HepG2 (cell line): ENCODE results near the gene SGIP1. TPM values are rescaled to one million over a fixed set of nuclear protein-coding genes. Genes with fewer than 3 reads are reported as not detected.

Source experiments
- ATAC-seq: fragments of 200-7000 bp; cut with Tn5 transposase; 3 replicates; pipeline ENCODE4 v1.9.1; 2020; ENCODE audit warnings: mild to moderate bottlenecking, moderate library complexity
- BruUV-seq: library from RNA; stranded (reverse); fragments of 400-500 nt; replicated peaks from 2 replicates; lab custom pipeline; 2021; lab: Mats Ljungman, UMichigan
- CTCF ChIA-PET: fragments of 300-600 bp; formaldehyde crosslinking; extraction: SDS; loops from one replicate; lab custom pipeline; 2021; ENCODE audit warnings: low total read pairs, inconsistent platforms, low intra/inter-chr PET ratio; lab: Yijun Ruan, JAX
- POLR2A ChIA-PET: fragments of 350-600 bp; sonication (Branson Sonifier 250); formaldehyde crosslinking; loops from one replicate; lab custom pipeline; 2020; ENCODE audit warnings: antibody characterized with exemption, inconsistent platforms; lab: Yijun Ruan, JAX
- DNase-seq: peaks from one replicate; pipeline ENCODE4 v3.0.0-alpha.2; 2015; ENCODE audit warnings: low spot score
- FAIRE-seq: peaks from 3 replicates; lab custom pipeline; 2011; peaks lifted over from hg19 to GRCh38; lab: Jason Lieb, UNC
- H2AFZ ChIP-seq: one replicate; pipeline ENCODE4 v1.6.1; 2011; ENCODE audit warnings: low read length, inconsistent platforms
- H3K27ac ChIP-seq: fragments of 300-600 bp; 3 replicates; pipeline ENCODE4 v1.8.0; 2011; ENCODE audit warnings: mixed run types, mild to moderate bottlenecking, mixed read lengths, low read length, inconsistent platforms; ENCODE audit not compliant: insufficient read depth; ENCODE audit errors: extremely low read length
- H3K27me3 ChIP-seq, 2 experiments: fragments of 200-600 bp in 1 of 2; 2 replicates in 1 of 2; 3 replicates in 1 of 2; pipeline versions ENCODE4 v1.6.0 to v1.8.0; 2011; ENCODE audit warnings: low read length in 2 of 2, mild to moderate bottlenecking in 2 of 2, moderate library complexity in 2 of 2, inconsistent platforms in 1 of 2; ENCODE audit not compliant: insufficient read depth in 2 of 2, control insufficient read depth in 1 of 2
- H3K36me3 ChIP-seq, 2 experiments: fragments of 200-600 bp in 1 of 2; replicated peaks in 1 of 2; 2 replicates in 1 of 2; 3 replicates in 1 of 2; pipeline versions ENCODE4 v1.5.1 to v1.8.0; 2011; ENCODE audit warnings: low read length in 2 of 2, inconsistent platforms in 1 of 2; ENCODE audit not compliant: insufficient read depth in 2 of 2, control insufficient read depth in 1 of 2
- H3K4me1 ChIP-seq: 2 replicates; pipeline ENCODE4 v1.5.1; 2012; ENCODE audit warnings: low read length, inconsistent platforms; ENCODE audit not compliant: insufficient read depth
- H3K4me2 ChIP-seq: 2 replicates; pipeline ENCODE4 v1.6.0; 2011; ENCODE audit warnings: low read depth, low read length, inconsistent platforms
- H3K4me3 ChIP-seq, 3 experiments: fragments of 200-600 bp in 1 of 3; sonication (generic), shearing (Covaris generic) in 1 of 3; replicated peaks in 1 of 3; 2 replicates each; pipeline ENCODE4 v1.5.1; 2011 to 2016; ENCODE audit warnings: low read length in 3 of 3, inconsistent platforms in 2 of 3, low read depth in 2 of 3, mild to moderate bottlenecking in 2 of 3, control low read depth in 1 of 3, mixed read lengths in 1 of 3; ENCODE audit not compliant: insufficient read depth in 1 of 3
- H3K79me2 ChIP-seq: one replicate; pipeline ENCODE4 v1.6.1; 2011; ENCODE audit warnings: low read length, inconsistent platforms; ENCODE audit not compliant: insufficient read depth
- H3K9ac ChIP-seq: 2 replicates; pipeline ENCODE4 v1.6.0; 2011; ENCODE audit warnings: mild to moderate bottlenecking, low read depth, low read length, inconsistent platforms; ENCODE audit not compliant: insufficient read depth
- H3K9me3 ChIP-seq: 2 replicates; pipeline ENCODE4 v1.5.1; 2012; ENCODE audit warnings: mild to moderate bottlenecking, low read length
- H4K20me1 ChIP-seq: 2 replicates; pipeline ENCODE4 v1.6.0; 2011; ENCODE audit warnings: inconsistent platforms, mild to moderate bottlenecking, low read length, moderate library complexity; ENCODE audit not compliant: insufficient read depth
- ARNT2 ChIP-seq: sonication (generic); formaldehyde crosslinking; IDR thresholded peaks from 2 replicates; pipeline ENCODE4 v1.8.0; 2022; ENCODE audit warnings: mild to moderate bottlenecking, low read depth, missing genetic modification reagents, moderate library complexity
- BCL6 ChIP-seq: IDR thresholded peaks from 2 replicates; pipeline ENCODE4 v1.6.1; 2016; ENCODE audit warnings: missing genetic modification reagents, missing compliant biosample characterization
- BHLHE40 ChIP-seq: IDR thresholded peaks from 2 replicates; pipeline ENCODE4 v1.6.1; 2011; ENCODE audit warnings: low read length, improper control_type of control experiment
- CCAR2 ChIP-seq: fragments of 200-400 bp; formaldehyde crosslinking; optimal IDR thresholded peaks from 2 replicates; pipeline ENCODE3; 2018; ENCODE audit warnings: low read depth, mild to moderate bottlenecking, low read length, moderate library complexity
- HMG20B ChIP-seq: conservative IDR thresholded peaks from 2 replicates; pipeline ENCODE4 v1.6.1; 2016; ENCODE audit warnings: missing genetic modification reagents, missing compliant biosample characterization
- MXD4 ChIP-seq: IDR thresholded peaks from 2 replicates; pipeline ENCODE4 v1.6.1; 2016; ENCODE audit warnings: mild to moderate bottlenecking, missing biosample characterization, missing genetic modification reagents
- TOPORS ChIP-seq: sonication (generic); formaldehyde crosslinking; IDR thresholded peaks from 2 replicates; pipeline ENCODE4 v1.8.0; 2023; ENCODE audit warnings: mild to moderate bottlenecking, missing genetic modification reagents
- YEATS2 ChIP-seq: sonication (generic); formaldehyde crosslinking; IDR thresholded peaks from 2 replicates; pipeline ENCODE4 v1.4.0; 2020; ENCODE audit warnings: missing genetic modification reagents, borderline replicate concordance
- ZFP1 ChIP-seq: IDR thresholded peaks from 2 replicates; pipeline ENCODE4 v1.6.1; 2016
- ZNF136 ChIP-seq: sonication (generic); formaldehyde crosslinking; IDR thresholded peaks from 2 replicates; pipeline ENCODE4 v1.8.1; 2022; ENCODE audit warnings: low read depth, mild to moderate bottlenecking, moderate library complexity, missing genetic modification reagents
- ZNF557 ChIP-seq: sonication (generic); formaldehyde crosslinking; IDR thresholded peaks from 2 replicates; pipeline ENCODE4 v1.4.0; 2020; ENCODE audit warnings: missing genetic modification reagents
- ZNF570 ChIP-seq: sonication (generic); formaldehyde crosslinking; IDR thresholded peaks from 2 replicates; pipeline ENCODE4 v1.4.0; 2020; ENCODE audit warnings: mild to moderate bottlenecking, missing genetic modification reagents, borderline replicate concordance
- ZNF660 ChIP-seq: sonication (generic); formaldehyde crosslinking; IDR thresholded peaks from 2 replicates; pipeline ENCODE4 v1.5.1; 2020; ENCODE audit warnings: mild to moderate bottlenecking, low read depth, missing genetic modification reagents, borderline replicate concordance
- ZNF766 ChIP-seq: sonication (generic); formaldehyde crosslinking; IDR thresholded peaks from 2 replicates; pipeline ENCODE4 v1.5.0; 2020; ENCODE audit warnings: missing genetic modification reagents, borderline replicate concordance
- WGBS: methylation state at CpG from one replicate; pipeline ENCODE4 v1.1.6; 2017; ENCODE audit warnings: low lambda C conversion rate; 5-methylcytosine and 5-hydroxymethylcytosine counted together
- in situ Hi-C: cut with HindIII; loops from 2 replicates; pipeline ENCODE4 v1.10.0; 2017; ENCODE audit warnings: low pct_unique_long_range_greater_than_20kb; ENCODE audit not compliant: extremely low pct_ligation_motif_present
- intact Hi-C: fragments of 100-400 bp; cut with micrococcal nuclease; formaldehyde crosslinking; loops from one replicate; pipeline ENCODE4 v1.10.0; 2022; ENCODE audit not compliant: unreplicated experiment
- polyA plus RNA-seq, 8 experiments: library from polyadenylated mRNA; depleted of rRNA in 3 of 8; stranded (reverse) in 7 of 8; unstranded in 1 of 8; fragments of >200 nt; fragmentation: Illumina TruSeq in 4 of 8; extraction: Trizol in 4 of 8; gene quantifications; 2 replicates each; pipeline versions ENCODE4 v1.2.1 to v1.2.3, GENCODE V29; 2011 to 2016; ENCODE audit warnings: low read depth in 4 of 8, missing spikeins in 1 of 8, mixed read lengths in 1 of 8; ENCODE audit not compliant: insufficient read depth in 1 of 8
- total RNA-seq, 5 experiments: library from RNA; depleted of rRNA; stranded (reverse); fragments of >200 nt; fragmentation: Illumina TruSeq; extraction: Trizol; gene quantifications; 2 replicates each; pipeline ENCODE4 v1.2.3, GENCODE V29; 2016; ENCODE audit warnings: low read depth in 1 of 5
- TF ChIP-seq, protein P1 (sequence below): sonication (generic); formaldehyde crosslinking; IDR thresholded peaks from 2 replicates; pipeline ENCODE4 v1.4.0; 2020; ENCODE audit warnings: missing genetic modification reagents
- TF ChIP-seq, protein P2 (sequence below): sonication (generic); formaldehyde crosslinking; IDR thresholded peaks from 2 replicates; pipeline ENCODE4 v1.4.0; 2020; ENCODE audit warnings: missing genetic modification reagents, low read depth, mild to moderate bottlenecking, borderline replicate concordance
- TF ChIP-seq, protein P3 (sequence below): sonication (generic); formaldehyde crosslinking; IDR thresholded peaks from 2 replicates; pipeline ENCODE4 v1.5.0; 2020; ENCODE audit warnings: missing genetic modification reagents
- TF ChIP-seq, protein P4 (sequence below): sonication (generic); formaldehyde crosslinking; IDR thresholded peaks from 2 replicates; pipeline ENCODE4 v1.5.0; 2020; ENCODE audit warnings: missing genetic modification reagents, mild to moderate bottlenecking, borderline replicate concordance
- TF ChIP-seq, protein P5 (sequence below): sonication (generic); formaldehyde crosslinking; IDR thresholded peaks from 2 replicates; pipeline ENCODE4 v1.8.0; 2022; ENCODE audit warnings: missing genetic modification reagents, low read depth, mild to moderate bottlenecking, borderline replicate concordance

SGIP1 gene
- total and polyA plus RNA-seq, 2 of the 13 experiments (the other 11 are each of a cell fraction or from before 2014, with no cell fraction given) = not detected

DNA sequence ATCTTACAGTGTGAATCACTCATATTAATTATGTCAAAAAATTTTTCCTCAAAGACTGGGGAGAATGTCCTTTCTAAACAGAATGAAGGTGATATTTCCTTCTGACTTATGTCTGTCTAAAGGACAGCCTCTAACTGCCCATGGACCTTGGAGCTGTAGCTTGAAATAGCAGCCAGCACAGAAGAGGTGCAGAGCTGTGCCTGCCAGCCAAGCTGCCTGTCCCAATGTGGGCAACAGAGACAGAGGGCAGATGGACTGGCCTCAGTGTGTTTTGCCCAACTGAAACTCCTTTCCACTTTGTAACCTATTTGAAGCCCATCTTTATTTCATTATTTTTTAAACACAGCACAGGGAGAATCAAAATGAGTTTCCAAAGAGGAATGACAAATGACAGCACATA lies 120.7 kb downstream of the SGIP1 start (continued):
- TF ChIP-seq, protein P1, sequence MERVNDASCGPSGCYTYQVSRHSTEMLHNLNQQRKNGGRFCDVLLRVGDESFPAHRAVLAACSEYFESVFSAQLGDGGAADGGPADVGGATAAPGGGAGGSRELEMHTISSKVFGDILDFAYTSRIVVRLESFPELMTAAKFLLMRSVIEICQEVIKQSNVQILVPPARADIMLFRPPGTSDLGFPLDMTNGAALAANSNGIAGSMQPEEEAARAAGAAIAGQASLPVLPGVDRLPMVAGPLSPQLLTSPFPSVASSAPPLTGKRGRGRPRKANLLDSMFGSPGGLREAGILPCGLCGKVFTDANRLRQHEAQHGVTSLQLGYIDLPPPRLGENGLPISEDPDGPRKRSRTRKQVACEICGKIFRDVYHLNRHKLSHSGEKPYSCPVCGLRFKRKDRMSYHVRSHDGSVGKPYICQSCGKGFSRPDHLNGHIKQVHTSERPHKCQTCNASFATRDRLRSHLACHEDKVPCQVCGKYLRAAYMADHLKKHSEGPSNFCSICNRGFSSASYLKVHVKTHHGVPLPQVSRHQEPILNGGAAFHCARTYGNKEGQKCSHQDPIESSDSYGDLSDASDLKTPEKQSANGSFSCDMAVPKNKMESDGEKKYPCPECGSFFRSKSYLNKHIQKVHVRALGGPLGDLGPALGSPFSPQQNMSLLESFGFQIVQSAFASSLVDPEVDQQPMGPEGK (CRISPR knock-in tag) = no peak
- TF ChIP-seq BHLHE40 = no peak
- no peak for TF ChIP-seq HMG20B (CRISPR knock-in tag)
- TF ChIP-seq BCL6 (CRISPR knock-in tag) = no peak

DNA sequence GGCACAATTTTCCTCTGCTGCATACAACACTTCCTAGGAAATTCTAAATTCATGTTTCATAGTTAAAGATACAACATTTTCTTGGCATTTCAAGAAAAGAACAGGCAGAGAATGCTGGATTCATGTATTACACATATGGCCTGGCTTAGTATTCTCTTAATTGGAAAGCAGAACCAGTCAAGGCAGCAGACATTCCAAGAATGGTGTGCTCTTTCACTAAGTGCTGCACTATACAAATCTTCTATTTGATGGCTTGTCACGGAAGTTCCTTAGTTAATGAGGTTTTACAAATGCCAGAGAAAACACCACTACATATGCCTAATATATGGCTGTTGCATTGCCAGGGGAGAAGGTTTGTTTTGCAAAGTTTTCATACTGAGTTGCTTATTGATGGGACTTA lies 137.5 kb downstream of the SGIP1 start:
- ATAC-seq = no peak
- H3K4me2 ChIP-seq = no peak overlapping the region
- POLR2A ChIA-PET = no interaction called here
- TF ChIP-seq TOPORS (CRISPR knock-in tag) = no peak
- no peak for TF ChIP-seq YEATS2 (CRISPR knock-in tag)
- TF ChIP-seq, protein P2, sequence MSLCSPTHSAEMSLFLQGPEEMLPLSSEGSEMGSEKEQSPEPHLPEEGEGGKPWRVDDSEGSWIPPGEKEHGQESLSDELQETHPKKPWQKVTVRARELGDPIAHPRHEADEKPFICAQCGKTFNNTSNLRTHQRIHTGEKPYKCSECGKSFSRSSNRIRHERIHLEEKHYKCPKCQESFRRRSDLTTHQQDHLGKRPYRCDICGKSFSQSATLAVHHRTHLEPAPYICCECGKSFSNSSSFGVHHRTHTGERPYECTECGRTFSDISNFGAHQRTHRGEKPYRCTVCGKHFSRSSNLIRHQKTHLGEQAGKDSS (CRISPR knock-in tag) = no peak
- TF ChIP-seq ZNF766 (CRISPR knock-in tag) = no peak
- TF ChIP-seq, protein P3, sequence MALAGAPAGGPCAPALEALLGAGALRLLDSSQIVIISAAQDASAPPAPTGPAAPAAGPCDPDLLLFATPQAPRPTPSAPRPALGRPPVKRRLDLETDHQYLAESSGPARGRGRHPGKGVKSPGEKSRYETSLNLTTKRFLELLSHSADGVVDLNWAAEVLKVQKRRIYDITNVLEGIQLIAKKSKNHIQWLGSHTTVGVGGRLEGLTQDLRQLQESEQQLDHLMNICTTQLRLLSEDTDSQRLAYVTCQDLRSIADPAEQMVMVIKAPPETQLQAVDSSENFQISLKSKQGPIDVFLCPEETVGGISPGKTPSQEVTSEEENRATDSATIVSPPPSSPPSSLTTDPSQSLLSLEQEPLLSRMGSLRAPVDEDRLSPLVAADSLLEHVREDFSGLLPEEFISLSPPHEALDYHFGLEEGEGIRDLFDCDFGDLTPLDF (CRISPR knock-in tag) = no peak
- TF ChIP-seq ZNF570 (CRISPR knock-in tag) = no peak
- no peak for TF ChIP-seq ZNF660 (CRISPR knock-in tag)
- no peak for TF ChIP-seq ZNF136
- TF ChIP-seq, protein P4, sequence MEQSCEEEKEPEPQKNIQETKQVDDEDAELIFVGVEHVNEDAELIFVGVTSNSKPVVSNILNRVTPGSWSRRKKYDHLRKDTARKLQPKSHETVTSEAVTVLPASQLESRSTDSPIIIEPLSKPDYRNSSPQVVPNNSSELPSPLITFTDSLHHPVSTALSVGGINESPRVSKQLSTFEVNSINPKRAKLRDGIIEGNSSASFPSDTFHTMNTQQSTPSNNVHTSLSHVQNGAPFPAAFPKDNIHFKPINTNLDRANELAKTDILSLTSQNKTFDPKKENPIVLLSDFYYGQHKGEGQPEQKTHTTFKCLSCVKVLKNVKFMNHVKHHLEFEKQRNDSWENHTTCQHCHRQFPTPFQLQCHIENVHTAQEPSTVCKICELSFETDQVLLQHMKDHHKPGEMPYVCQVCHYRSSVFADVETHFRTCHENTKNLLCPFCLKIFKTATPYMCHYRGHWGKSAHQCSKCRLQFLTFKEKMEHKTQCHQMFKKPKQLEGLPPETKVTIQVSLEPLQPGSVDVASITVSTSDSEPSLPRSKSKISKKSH = no peak
- no peak for TF ChIP-seq CCAR2
- TF ChIP-seq ZNF557 (CRISPR knock-in tag) = no peak
- TF ChIP-seq MXD4 = no peak
- TF ChIP-seq ARNT2 = no peak
- no peak for TF ChIP-seq ZFP1 (CRISPR knock-in tag)
- TF ChIP-seq, protein P5, sequence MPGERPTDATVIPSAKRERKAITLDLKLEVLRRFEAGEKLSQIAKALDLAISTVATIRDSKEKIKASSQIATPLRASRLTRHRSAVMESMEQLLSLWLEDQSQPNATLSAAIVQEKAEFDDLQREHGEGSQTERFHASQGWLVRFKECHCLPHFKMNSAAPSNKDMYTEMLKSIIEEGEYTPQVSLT (CRISPR knock-in tag) = no peak
- TF ChIP-seq, all 625 proteins: peak for 0
- Histone ChIP-seq H3K79me2 (no peaks in the 10 kb centered on the region), H4K20me1 (no peaks in the 10 kb centered on the region), H3K9ac (no peak overlapping the region), H3K9me3 (no peaks in the 10 kb centered on the region), H3K27ac (no peak overlapping the region), H3K4me1 (peaks cover 7% of the 10 kb centered on the region; the same call in 1 of the 2 replicates), H3K4me3 (no peak overlapping the region), H2AFZ (no peak overlapping the region), H3K36me3 (no peaks in the 10 kb centered on the region), H3K27me3 (no peaks in the 10 kb centered on the region)
- intact Hi-C loops = no loop called here
- 14% methylated on average over 1 of the region's 1 CpG for WGBS
- CTCF ChIA-PET = no interaction called here
- DNase-seq (no peak), FAIRE-seq (no peak)
- no TSS peak for BruUV-seq
- in situ Hi-C loops = no loop called here
